Sigmoid colon (tissue), 7 donors: Measurements from ENCODE around the gene NAA16. TPM values are rescaled to one million over a fixed set of nuclear protein-coding genes. Genes with fewer than 3 reads are reported as not detected.

ENCODE experiments used
- DNase-seq: peaks from one replicate; pipeline ENCODE4 v3.0.0-alpha.2; 2019
- H3K27ac ChIP-seq, 4 donors: fragments of 200-600 bp; sonication (generic); one replicate each; pipeline ENCODE4 v1.5.1; 2016 to 2019; ENCODE audit warnings: mild to moderate bottlenecking in 1 of 4
- H3K27me3 ChIP-seq, 3 donors: fragments of 200-600 bp; sonication (generic); one replicate each; pipeline ENCODE4 v1.5.1; 2019; ENCODE audit warnings: mild to moderate bottlenecking in 1 of 3
- H3K36me3 ChIP-seq, 4 donors: fragments of 200-600 bp; sonication (generic); one replicate each; pipeline ENCODE4 v1.5.1; 2016 to 2019
- H3K4me1 ChIP-seq, 4 donors: fragments of 200-600 bp; sonication (generic); one replicate each; pipeline ENCODE4 v1.5.1; 2017 to 2019
- H3K4me3 ChIP-seq, 4 donors: fragments of 200-600 bp; sonication (generic); one replicate each; pipeline ENCODE4 v1.5.1; 2017 to 2019; ENCODE audit warnings: mild to moderate bottlenecking in 2 of 4, moderate library complexity in 1 of 4
- H3K9me3 ChIP-seq, 4 donors: fragments of 200-600 bp in 3 of 4; sonication (generic) in 3 of 4; one replicate each; pipeline versions ENCODE4 v1.5.1 to v1.6.1; 2013 to 2019
- EP300 ChIP-seq, 4 donors: sonication (generic); formaldehyde crosslinking; IDR thresholded peaks; one replicate each; pipeline ENCODE4 v1.6.1; 2017; ENCODE audit warnings: antibody characterized with exemption in 4 of 4
- POLR2A ChIP-seq, 2 donors: fragments of 450-650 bp; IDR thresholded peaks; one replicate each; pipeline ENCODE4 v1.6.1; 2016; ENCODE audit warnings: antibody characterized with exemption in 2 of 2, mild to moderate bottlenecking in 2 of 2, moderate library complexity in 2 of 2
- POLR2AphosphoS5 ChIP-seq, 4 donors: sonication (generic); formaldehyde crosslinking; IDR thresholded peaks; one replicate each; pipeline ENCODE4 v1.6.1; 2017; ENCODE audit warnings: antibody characterized with exemption in 4 of 4
- WGBS, 2 donors: extraction: QIAGEN DNeasy Blood & Tissue Kit; methylation state at CpG; one replicate each; pipeline ENCODE4 v1.1.7; 2013; 5-methylcytosine and 5-hydroxymethylcytosine counted together
- intact Hi-C: fragments of 100-400 bp; cut with DNase I; formaldehyde crosslinking; loops from one replicate; pipeline ENCODE4 v1.15.1; 2023
- polyA plus RNA-seq, 3 donors: library from polyadenylated mRNA; stranded (reverse); fragments of 200-250 nt; gene quantifications; one replicate each; pipeline ENCODE4 v1.2.3, GENCODE V29; 2013
- total RNA-seq, 4 donors: library from RNA; depleted of rRNA; stranded (reverse); fragments of >200 nt; gene quantifications; one replicate each; pipeline ENCODE4 v1.1.0, GENCODE V29; 2016
- TF ChIP-seq, protein P1 (sequence below), 4 experiments: fragments of 450-650 bp in 3 of 4; fragments of 200-600 bp in 1 of 4; IDR thresholded peaks; one replicate each; pipeline ENCODE4 v1.5.1; 2016 to 2019; ENCODE audit warnings: antibody characterized with exemption in 4 of 4, mild to moderate bottlenecking in 3 of 4, moderate library complexity in 2 of 4
- donor health status: healthy with polysubstance abuse.
- donor health status: Bipolar disorder and iron deficiency.
- donor health status: healthy.

The NAA16 gene
- total and polyA plus RNA-seq, 7 donors, result 2.5 to 24.4 (median 15.2) TPM

DNA sequence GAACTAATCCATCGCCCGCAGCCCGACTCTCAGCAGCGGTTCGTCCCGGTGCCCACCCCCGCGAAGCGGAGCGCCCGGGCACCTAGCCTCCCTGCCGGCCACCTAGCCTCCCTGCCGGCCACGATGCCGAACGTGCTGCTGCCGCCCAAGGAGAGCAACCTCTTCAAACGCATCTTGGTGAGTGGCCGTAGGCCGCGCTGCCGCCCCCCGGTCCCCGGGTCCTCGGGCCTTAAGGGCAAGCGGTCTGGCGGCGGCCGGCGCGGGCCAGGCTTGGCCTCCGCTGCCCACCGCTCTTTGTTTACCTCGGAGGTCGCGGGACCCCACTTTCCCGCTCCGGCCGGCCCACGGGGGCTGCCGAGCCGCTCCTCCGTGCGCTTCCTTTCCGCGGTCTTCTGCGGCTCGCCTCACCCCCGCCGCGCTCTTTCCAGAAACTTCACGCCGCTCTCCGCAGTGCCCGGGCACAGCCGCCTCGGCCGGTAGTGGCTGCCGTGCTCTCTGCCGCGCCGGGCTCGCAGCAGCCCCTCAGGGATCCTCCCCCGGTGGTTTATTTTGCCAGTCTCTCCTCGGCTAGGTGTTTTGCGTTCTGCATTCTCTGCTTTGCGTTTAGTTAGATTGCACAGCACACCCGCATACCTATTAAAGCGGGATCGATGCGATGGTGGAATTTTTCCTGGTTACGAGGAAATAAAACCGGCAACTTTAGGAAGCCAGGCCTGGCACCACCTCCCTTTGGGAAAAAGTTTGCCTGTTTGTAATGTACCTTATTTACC, 524 bp downstream of the NAA16 start:
- 0% methylated on average over 73 of the region's 73 CpGs for WGBS, 2 donors

DNA sequence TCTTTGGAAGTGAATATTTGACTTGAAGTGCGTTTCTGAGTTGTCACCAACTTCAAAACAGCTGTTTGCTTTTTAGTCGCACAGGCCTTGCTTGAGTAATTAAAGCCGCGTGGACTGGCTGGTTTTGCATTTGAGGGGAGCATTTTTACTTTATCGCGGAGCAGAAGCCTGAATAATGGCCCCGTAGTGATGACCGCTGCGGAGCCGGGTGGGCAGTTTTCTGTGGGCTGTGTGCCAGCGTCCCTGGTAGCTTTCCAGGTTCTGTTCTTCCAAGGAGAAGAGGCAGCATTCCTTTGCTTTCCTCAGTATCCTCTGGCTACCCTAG, 1.1 kb downstream of the NAA16 start:
- peaks cover 0 to 50% (median 28%) of the 10 kb centered on the region in 4 donors for H3K4me1 ChIP-seq
- H3K9me3 ChIP-seq, result no peaks in the 10 kb centered on the region
- TF ChIP-seq, protein P1, sequence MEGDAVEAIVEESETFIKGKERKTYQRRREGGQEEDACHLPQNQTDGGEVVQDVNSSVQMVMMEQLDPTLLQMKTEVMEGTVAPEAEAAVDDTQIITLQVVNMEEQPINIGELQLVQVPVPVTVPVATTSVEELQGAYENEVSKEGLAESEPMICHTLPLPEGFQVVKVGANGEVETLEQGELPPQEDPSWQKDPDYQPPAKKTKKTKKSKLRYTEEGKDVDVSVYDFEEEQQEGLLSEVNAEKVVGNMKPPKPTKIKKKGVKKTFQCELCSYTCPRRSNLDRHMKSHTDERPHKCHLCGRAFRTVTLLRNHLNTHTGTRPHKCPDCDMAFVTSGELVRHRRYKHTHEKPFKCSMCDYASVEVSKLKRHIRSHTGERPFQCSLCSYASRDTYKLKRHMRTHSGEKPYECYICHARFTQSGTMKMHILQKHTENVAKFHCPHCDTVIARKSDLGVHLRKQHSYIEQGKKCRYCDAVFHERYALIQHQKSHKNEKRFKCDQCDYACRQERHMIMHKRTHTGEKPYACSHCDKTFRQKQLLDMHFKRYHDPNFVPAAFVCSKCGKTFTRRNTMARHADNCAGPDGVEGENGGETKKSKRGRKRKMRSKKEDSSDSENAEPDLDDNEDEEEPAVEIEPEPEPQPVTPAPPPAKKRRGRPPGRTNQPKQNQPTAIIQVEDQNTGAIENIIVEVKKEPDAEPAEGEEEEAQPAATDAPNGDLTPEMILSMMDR (IDR thresholded peaks at IDR 0.05), result no peak
- TF ChIP-seq POLR2AphosphoS5 (IDR thresholded peaks at IDR 0.05), result no peak
- no peak for TF ChIP-seq EP300 (IDR thresholded peaks at IDR 0.05)
- H3K36me3 ChIP-seq, result no peaks in the 10 kb centered on the region
- H3K27ac ChIP-seq, result peak overlapping the region; percentile 93 to 96 (median 94)
- intact Hi-C loops, result loop anchor here (5.0 kb wide), 1 partner anchor 250 kb away; the partner anchor contains the start of gene WBP4
- peak overlapping the region; percentile 72 to 98 (median 87) for H3K4me3 ChIP-seq
- peak; percentile 68 for DNase-seq
- no peaks in the 10 kb centered on the region for H3K27me3 ChIP-seq
- 0% methylated on average over 11 of the region's 11 CpGs for WGBS, 2 donors

More for the DNA sequence above, 524 bp downstream of the NAA16 start:
- no peaks in the 10 kb centered on the region for H3K27me3 ChIP-seq
- no peaks in the 10 kb centered on the region for H3K36me3 ChIP-seq
- intact Hi-C loops, result loop anchor here (1.0 to 5.0 kb wide), 2 partner anchors 48 to 249 kb away; partner anchors contain the start of genes MTRF1 and WBP4
- TF ChIP-seq POLR2AphosphoS5 (IDR thresholded peaks at IDR 0.05), result peak in 1 of 4 donors; percentile 5
- no peak for TF ChIP-seq EP300 (IDR thresholded peaks at IDR 0.05)
- TF ChIP-seq, protein P1 (IDR thresholded peaks at IDR 0.05), result peak in 2 of 4 experiments; percentile 16
- no peak for TF ChIP-seq POLR2A (IDR thresholded peaks at IDR 0.05)
- H3K4me1 ChIP-seq, result peaks cover 0 to 50% (median 28%) of the 10 kb centered on the region in 4 donors
- peak overlapping the region; percentile 72 to 98 (median 87) for H3K4me3 ChIP-seq
- no peak for DNase-seq
- H3K9me3 ChIP-seq, result no peaks in the 10 kb centered on the region
- H3K27ac ChIP-seq, result peak overlapping the region; percentile 93 to 96 (median 94)

DNA sequence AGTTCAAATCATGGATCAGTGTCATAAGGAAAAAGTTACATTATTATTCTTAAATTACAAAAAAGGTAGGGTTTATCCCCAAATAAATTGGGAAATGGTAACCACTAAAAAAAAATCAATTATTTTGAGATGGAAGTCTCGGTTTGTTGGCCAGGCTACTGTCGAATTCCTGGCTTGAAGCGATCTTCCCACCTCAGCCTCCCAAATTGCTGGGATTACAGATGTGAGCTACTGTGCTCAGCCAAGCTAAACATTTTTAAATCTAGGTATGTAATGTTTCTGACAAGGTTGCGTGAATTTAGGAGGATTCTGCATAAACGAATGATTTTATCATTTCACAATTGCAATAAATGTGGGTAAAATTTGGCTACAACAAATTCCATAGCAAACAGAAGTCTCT, 2.0 kb downstream of the NAA16 start:
- H3K9me3 ChIP-seq, result no peaks in the 10 kb centered on the region
- no peaks in the 10 kb centered on the region for H3K36me3 ChIP-seq
- H3K4me1 ChIP-seq, result peaks cover 0 to 50% (median 29%) of the 10 kb centered on the region in 4 donors
- DNase-seq, result no peak
- H3K27ac ChIP-seq, result peak overlapping the region in 3 of 4 donors; percentile 94 to 96 (median 95)
- no peaks in the 10 kb centered on the region for H3K27me3 ChIP-seq
- peak overlapping the region in 2 of 4 donors; percentile 77 to 98 for H3K4me3 ChIP-seq
- intact Hi-C loops, result loop anchor here (5.0 kb wide), 1 partner anchor 251 kb away; the partner anchor contains the start of gene WBP4
- 69 to 75% methylated on average over 5 of the region's 5 CpGs for WGBS, 2 donors
- TF ChIP-seq, protein P1 (IDR thresholded peaks at IDR 0.05), result no peak
- no peak for TF ChIP-seq EP300 (IDR thresholded peaks at IDR 0.05)
- TF ChIP-seq POLR2A (IDR thresholded peaks at IDR 0.05), result no peak
- TF ChIP-seq POLR2AphosphoS5 (IDR thresholded peaks at IDR 0.05), result no peak

DNA sequence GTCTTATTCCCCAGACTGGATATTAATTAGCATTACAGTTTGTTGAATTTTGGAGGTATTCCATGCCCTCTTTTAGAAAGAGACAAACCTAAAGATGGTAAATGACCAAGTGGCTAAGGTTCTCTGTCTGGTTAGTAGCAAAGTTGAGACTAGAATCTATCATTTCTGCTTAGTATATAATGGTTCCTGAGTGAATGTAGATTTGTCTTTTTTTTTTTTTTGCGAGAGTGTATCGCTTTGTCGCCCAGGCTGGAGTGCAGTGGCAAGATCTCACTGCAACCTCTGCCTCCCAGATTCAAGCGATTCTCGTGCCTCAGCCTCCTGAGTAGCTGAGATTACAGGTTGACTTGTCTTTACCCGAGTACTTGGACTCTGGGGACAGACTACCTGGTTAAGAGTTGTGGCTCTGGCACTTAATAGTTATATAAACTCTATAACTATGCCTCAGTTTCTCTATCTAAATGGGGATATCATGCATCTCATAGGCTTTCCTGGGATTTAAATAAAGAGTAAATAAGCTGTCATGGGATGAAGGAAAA, 2.7 kb downstream of the NAA16 start:
- WGBS, 2 donors, result 90% methylated on average over 6 of the region's 6 CpGs
- intact Hi-C loops, result loop anchor here (5.0 kb wide), 1 partner anchor 251 kb away; the partner anchor contains the start of gene WBP4
- H3K9me3 ChIP-seq, result no peaks in the 10 kb centered on the region
- no peaks in the 10 kb centered on the region for H3K27me3 ChIP-seq
- TF ChIP-seq, protein P1 (IDR thresholded peaks at IDR 0.05), result no peak
- TF ChIP-seq POLR2AphosphoS5 (IDR thresholded peaks at IDR 0.05) (no peak), EP300 (IDR thresholded peaks at IDR 0.05) (no peak), POLR2A (IDR thresholded peaks at IDR 0.05) (no peak)
- peak overlapping the region in 1 of 4 donors; percentile 77 for H3K4me3 ChIP-seq
- peak overlapping the region in 3 of 4 donors; percentile 94 to 96 (median 95) for H3K27ac ChIP-seq
- H3K36me3 ChIP-seq, result no peaks in the 10 kb centered on the region
- peaks cover 0 to 55% (median 34%) of the 10 kb centered on the region in 4 donors for H3K4me1 ChIP-seq
- DNase-seq, result no peak
